Kidney epithelial cell (primary cell): ENCODE results near the gene LRRC9. TPM values are rescaled to one million over a fixed set of nuclear protein-coding genes. Genes with fewer than 3 reads are reported as not detected.
"Not testable (repeated sequence)": the region's sequence is repeated elsewhere in the genome, so short reads cannot be mapped to it uniquely, and the experiment has no call there.

ENCODE experiments used
- DNase-seq: peaks from one replicate; pipeline ENCODE4 v3.0.0-alpha.2; 2010; ENCODE audit warnings: low read depth
- H3K27me3 ChIP-seq: 2 replicates; pipeline ENCODE4 v1.6.0; 2011; ENCODE audit warnings: low read length; ENCODE audit not compliant: control insufficient read depth, insufficient read depth
- H3K36me3 ChIP-seq: 2 replicates; pipeline ENCODE4 v1.5.1; 2011; ENCODE audit warnings: low read length; ENCODE audit not compliant: control insufficient read depth, insufficient read depth
- H3K4me3 ChIP-seq: 2 replicates; pipeline ENCODE4 v1.5.1; 2011; ENCODE audit warnings: low read depth, mild to moderate bottlenecking, control low read depth, low read length
- CTCF ChIP-seq: IDR thresholded peaks from 2 replicates; pipeline ENCODE4 v1.5.1; 2011; ENCODE audit warnings: mild to moderate bottlenecking, moderate library complexity, low read length, control low read depth, inconsistent platforms; ENCODE audit not compliant: insufficient read depth, poor library complexity, severe bottlenecking
- total RNA-seq: library from RNA; depleted of rRNA; stranded (reverse); fragments of >200 nt; gene quantifications from 2 replicates; pipeline ENCODE4 v1.2.3, GENCODE V29; 2015

Gene LRRC9
- total RNA-seq, 1 donor from 2014 or later, result not detected

GRCh38 chr14:60014402-60014801, 94.5 kb downstream of the LRRC9 start:
- no peak for TF ChIP-seq CTCF
- no peak for DNase-seq
- H3K27me3 ChIP-seq, result no peaks in the 10 kb centered on the region
- no peak overlapping the region for H3K4me3 ChIP-seq
- H3K36me3 ChIP-seq, result no peaks in the 10 kb centered on the region

- H3K36me3 ChIP-seq, result no peaks in the 10 kb centered on the region
- H3K4me3 ChIP-seq, result no peak overlapping the region
- no peak for TF ChIP-seq CTCF
- H3K27me3 ChIP-seq, result no peaks in the 10 kb centered on the region
- DNase-seq, result no peak
Measured at GRCh38 chr14:60021619-60022018, 101.7 kb downstream of the LRRC9 start.

- Histone ChIP-seq H3K4me3 (no peak overlapping the region), H3K36me3 (no peaks in the 10 kb centered on the region), H3K27me3 (no peaks in the 10 kb centered on the region)
- no peak for DNase-seq
- TF ChIP-seq CTCF, result no peak
Measured at GRCh38 chr14:60025571-60025970, 105.6 kb downstream of the LRRC9 start.

- H3K27me3 ChIP-seq, result no peaks in the 10 kb centered on the region
- TF ChIP-seq CTCF, result no peak
- no peak overlapping the region for H3K4me3 ChIP-seq
- DNase-seq, result no peak
- H3K36me3 ChIP-seq, result no peaks in the 10 kb centered on the region
Measured at GRCh38 chr14:60035177-60035576, 115.2 kb downstream of the LRRC9 start.

- DNase-seq, result not testable (repeated sequence)
Measured at GRCh38 chr14:60047976-60048375, 128.0 kb downstream of the LRRC9 start.

GRCh38 chr14:60051721-60052221, 131.8 kb downstream of the LRRC9 start:
- Histone ChIP-seq H3K36me3 (no peaks in the 10 kb centered on the region), H3K4me3 (no peak overlapping the region), H3K27me3 (no peaks in the 10 kb centered on the region)
- no peak for TF ChIP-seq CTCF
- DNase-seq, result no peak

More at GRCh38 chr14:60047976-60048375, 128.0 kb downstream of the LRRC9 start:
- not testable (repeated sequence) for H3K27me3 ChIP-seq, H3K4me3 ChIP-seq, H3K36me3 ChIP-seq

- no peaks in the 10 kb centered on the region for H3K27me3 ChIP-seq
- no peak for TF ChIP-seq CTCF
- DNase-seq, result no peak
- no peaks in the 10 kb centered on the region for H3K36me3 ChIP-seq
- H3K4me3 ChIP-seq, result no peak overlapping the region
Measured at GRCh38 chr14:60058087-60058486, 138.1 kb downstream of the LRRC9 start.
